C4-2B (cell line): ENCODE results near the gene TFPT.

Experiments
- ZFX ChIP-seq: fragments of 450-650 bp; IDR thresholded peaks from 2 replicates; pipeline ENCODE4 v1.6.1; 2017
- TF ChIP-seq, protein P1 (sequence below): fragments of 450-650 bp; conservative IDR thresholded peaks from 2 replicates; pipeline ENCODE4 v1.5.1; 2017; ENCODE audit warnings: mild to moderate bottlenecking

DNA sequence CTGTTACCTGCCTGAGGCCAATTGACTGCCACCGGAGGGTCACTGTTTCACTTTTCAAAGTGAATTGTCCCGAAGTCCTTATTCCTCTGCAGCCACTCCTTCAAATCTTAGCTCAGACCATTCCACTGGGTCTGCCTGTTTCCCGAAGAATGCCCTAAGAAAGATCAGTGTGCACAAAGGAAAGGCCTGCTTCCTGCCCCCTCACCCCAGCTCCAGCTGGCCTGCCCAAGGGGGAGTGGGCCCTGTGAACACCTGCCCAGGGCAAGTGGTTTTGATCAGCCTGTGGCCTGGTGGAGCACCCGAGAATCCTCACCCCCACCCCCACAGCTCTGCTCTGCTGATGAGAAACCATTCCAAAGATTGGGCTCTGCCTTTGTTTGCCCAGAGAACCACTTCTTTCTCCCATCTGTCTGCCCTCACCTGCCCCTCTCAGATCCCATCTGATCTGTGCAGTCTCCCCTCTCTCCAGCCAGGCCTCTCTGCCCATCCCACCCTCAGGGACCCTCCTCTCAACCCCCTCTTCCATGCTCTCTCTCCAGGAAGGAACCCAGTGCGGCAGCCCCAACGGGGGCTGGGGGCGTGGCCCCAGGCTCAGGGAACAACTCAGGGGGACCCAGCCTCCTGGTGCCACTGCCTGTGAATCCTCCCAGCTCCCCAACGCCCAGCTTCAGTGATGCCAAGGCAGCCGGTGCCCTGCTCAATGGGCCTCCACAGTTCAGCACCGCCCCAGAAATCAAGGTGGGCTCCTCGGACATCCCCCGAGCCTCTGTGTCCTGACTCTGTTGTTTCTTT, 33.8 kb upstream of the TFPT start:
- TF ChIP-seq, protein P1, sequence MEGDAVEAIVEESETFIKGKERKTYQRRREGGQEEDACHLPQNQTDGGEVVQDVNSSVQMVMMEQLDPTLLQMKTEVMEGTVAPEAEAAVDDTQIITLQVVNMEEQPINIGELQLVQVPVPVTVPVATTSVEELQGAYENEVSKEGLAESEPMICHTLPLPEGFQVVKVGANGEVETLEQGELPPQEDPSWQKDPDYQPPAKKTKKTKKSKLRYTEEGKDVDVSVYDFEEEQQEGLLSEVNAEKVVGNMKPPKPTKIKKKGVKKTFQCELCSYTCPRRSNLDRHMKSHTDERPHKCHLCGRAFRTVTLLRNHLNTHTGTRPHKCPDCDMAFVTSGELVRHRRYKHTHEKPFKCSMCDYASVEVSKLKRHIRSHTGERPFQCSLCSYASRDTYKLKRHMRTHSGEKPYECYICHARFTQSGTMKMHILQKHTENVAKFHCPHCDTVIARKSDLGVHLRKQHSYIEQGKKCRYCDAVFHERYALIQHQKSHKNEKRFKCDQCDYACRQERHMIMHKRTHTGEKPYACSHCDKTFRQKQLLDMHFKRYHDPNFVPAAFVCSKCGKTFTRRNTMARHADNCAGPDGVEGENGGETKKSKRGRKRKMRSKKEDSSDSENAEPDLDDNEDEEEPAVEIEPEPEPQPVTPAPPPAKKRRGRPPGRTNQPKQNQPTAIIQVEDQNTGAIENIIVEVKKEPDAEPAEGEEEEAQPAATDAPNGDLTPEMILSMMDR: no peak
- no peak for TF ChIP-seq ZFX
